Inferior parietal cortex (tissue), 1 donor: ENCODE measurements around the gene XPC.
"Not testable (repeated sequence)": the region's sequence is repeated elsewhere in the genome, so short reads cannot be mapped to it uniquely, and the experiment has no call there.

ENCODE experiments used
- DNase-seq: peaks from one replicate; pipeline ENCODE4 v3.0.0-alpha.2; 2016; ENCODE audit errors: extremely low spot score

Gene XPC

DNA sequence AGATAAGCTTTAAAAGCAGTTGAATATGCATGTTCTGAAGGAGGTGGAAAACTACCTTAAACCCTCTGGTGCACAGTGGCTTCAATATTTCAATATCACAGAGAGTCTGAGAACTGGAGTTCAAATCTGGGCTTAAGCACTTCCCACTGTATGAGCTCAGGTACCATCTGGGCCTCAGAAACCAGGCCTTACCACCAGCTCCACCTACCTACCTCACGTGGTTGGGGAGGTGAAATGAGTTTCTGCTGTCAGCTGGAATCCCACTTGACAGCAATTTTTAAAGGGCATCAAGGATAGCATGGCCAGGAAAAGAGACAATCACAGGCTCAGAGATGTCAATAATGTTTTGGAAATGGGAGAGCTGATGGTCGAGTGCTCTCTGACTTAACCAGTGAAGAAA lies 58.8 kb downstream of the XPC start:
- no peak for DNase-seq

DNA sequence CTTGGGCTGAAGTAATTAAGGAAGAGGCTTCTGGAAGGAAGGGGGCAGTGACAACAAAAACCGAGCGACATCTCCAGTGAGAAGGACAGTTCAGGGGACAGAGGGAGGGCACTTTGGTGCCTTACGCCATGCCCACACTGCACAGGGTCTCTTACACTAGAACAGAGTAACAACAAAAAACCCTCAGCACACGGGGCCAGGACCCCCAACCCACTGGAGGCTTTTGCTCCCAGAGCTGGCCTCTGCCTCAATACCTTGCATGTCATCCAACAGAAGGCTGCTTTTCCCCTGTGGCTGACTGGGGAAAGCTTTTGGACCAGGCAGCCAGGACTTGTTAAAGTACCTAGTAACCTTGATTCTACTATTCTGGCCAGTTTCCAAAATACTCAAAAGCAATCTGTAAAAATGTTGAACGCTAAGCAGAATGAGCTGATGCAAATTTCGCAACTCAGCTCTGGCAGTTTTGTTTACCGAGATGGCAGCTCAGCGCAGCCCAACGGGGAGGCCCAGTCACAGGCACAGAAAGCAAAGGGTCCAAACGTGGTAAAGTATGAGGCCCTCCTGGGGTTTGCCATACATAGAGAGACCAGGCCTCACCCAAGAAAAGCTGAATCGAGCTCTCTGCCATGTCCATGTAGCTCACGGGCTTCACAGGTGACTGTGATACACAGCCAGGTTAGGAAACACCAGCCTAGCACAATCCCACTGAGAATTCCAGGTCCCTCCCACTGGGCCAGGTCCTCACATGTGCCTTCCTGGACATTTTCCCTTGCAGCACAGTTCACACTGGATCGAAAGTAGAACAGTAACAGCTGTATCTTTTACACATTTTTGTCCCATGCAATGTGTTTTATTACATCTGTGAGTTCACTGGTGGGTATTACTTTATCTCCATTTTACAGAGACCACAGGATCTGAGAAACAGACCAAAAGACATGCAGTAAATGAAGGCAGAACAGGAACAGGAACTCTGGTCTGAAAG lies 59.7 kb downstream of the XPC start:
- no peak for DNase-seq

GRCh38 chr3:14117468-14118399 lies 60.7 kb downstream of the XPC start:
- no peak for DNase-seq

DNA sequence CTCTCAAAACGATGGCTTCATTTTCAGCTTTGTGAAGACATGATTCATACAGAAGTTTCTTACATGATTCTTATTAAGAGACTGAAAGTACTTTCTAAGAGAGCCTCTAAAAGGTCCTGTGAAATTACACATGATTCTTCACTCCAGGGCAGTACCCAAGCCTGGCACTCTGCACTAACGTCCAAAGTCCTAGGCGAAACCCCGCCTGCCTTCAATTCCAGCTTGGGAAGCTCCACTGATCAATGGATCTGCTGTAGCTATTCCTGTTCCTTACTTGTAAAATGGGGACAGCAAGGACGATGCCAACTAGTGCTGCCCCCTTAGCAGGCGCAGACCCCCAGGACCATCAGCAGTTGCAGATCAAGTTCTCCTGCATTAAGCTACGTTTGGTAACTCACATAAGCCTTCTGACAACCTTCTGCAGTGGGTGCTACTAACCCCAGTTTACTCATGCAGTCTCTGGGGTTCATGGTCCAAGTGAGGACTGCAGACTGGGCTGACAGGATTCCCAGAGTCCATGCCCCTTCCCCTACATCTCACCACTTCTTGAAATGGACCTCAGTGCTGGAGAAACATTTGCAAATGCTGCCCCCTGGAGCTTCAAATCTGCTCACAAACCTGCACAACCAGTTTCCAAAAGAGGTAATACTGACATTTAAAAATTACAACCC lies 64.3 kb downstream of the XPC start:
- DNase-seq = no peak

GRCh38 chr3:14110699-14111098 lies 67.7 kb downstream of the XPC start:
- no peak for DNase-seq

GRCh38 chr3:14109821-14110220 lies 68.6 kb downstream of the XPC start:
- not testable (repeated sequence) for DNase-seq

DNA sequence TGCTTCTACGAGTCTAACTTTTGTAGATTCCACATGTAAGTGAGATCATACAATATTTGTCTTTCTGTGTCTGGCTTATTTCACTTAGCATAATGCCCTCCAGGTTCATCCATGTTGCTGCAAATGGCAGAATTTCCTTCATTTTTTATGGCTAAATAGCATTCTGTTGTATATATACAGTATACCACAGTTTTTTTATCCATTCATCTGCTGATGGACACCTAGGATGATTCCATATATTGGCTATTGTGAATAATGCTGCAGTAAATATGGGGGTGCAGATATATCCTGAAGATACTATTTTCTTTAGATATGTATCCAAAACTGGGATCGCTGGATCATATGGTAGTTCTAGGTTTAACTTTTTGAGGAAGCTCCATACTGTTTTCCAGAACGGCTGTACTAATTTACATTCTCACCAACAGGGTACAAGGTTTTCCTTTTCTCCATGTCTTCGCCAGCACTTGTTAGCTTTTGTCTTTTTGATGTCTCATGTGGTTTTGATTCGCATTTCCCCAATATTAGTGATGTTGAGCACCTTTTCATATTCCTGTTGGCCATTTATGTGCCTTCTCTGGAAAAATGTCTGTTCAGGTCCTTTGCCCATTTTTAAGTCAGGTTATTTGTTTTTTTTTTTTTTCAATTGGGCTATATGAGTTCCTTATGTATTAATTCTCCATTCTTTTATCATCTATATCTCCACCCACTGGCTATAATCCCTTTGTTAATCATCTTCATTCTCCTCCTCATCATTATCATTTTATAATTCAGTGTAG lies 80.6 kb downstream of the XPC start:
- no peak for DNase-seq

DNA sequence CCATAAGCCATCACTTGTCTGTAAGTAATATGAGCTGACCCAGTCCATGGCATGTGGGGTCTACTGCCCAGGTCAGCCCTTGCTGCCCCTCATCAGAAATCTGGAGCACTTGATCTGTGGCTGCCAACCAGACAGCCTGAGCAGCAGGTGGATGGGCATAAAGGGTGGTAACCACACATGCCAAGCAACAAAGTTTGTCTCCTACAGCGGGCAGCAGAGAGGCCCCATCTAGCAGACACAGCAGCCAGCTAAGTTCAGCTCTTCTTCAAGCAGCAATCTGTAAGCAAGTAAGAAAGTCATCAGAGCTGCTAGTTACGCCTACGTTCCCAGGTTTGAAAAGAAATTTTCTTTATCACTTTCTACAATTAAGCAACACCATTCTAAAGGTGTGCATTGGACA lies 81.7 kb downstream of the XPC start:
- no peak for DNase-seq
